GM12878 (cell line): Measurements from ENCODE around the gene STEAP3. TPM values are rescaled to one million over a fixed set of nuclear protein-coding genes. Genes with fewer than 3 reads are reported as not detected.

Source experiments
- E2F8 ChIP-seq: fragments of 450-650 bp; IDR thresholded peaks from 2 replicates; pipeline ENCODE4 v1.6.1; 2018; ENCODE audit warnings: mild to moderate bottlenecking, low read depth, moderate library complexity; ENCODE audit not compliant: partially characterized antibody
- IRF5 ChIP-seq: fragments of 450-650 bp; IDR thresholded peaks from 2 replicates; pipeline ENCODE4 v1.6.1; 2017; ENCODE audit warnings: borderline replicate concordance
- RELA ChIP-seq: fragments of 450-650 bp; IDR thresholded peaks from 2 replicates; pipeline ENCODE4 v1.8.0; 2014; ENCODE audit warnings: borderline replicate concordance; ENCODE audit not compliant: partially characterized antibody
- STAT3 ChIP-seq: IDR thresholded peaks from 2 replicates; pipeline ENCODE4 v1.6.1; 2011; ENCODE audit warnings: low read depth, low read length, improper control_type of control experiment
- ZNF207 ChIP-seq: fragments of 450-650 bp; IDR thresholded peaks from 2 replicates; pipeline ENCODE4 v1.6.1; 2014; ENCODE audit warnings: antibody characterized with exemption, mild to moderate bottlenecking, borderline replicate concordance
- ZNF274 ChIP-seq: IDR thresholded peaks from one replicate; pipeline ENCODE4 v1.8.0; 2011; ENCODE audit not compliant: insufficient read length, insufficient read depth
- polyA plus RNA-seq, 11 experiments: library from polyadenylated mRNA; depleted of rRNA in 4 of 11; unstranded in 6 of 11; stranded (reverse) in 5 of 11; fragments of >200 nt; fragmentation: Nextera tagmentation in 4 of 11; fragmentation: Illumina TruSeq in 1 of 11; extraction: Ambion mirVana in 4 of 11; extraction: Trizol in 1 of 11; gene quantifications; 1 replicate in 1 of 11; 2 replicates in 10 of 11; pipeline versions ENCODE4 v1.2.1 to v1.2.3, GENCODE V29; 2011 to 2016; ENCODE audit warnings: inconsistent platforms in 2 of 11, missing spikeins in 2 of 11, low read depth in 1 of 11
- total RNA-seq, 4 experiments: library from RNA; depleted of rRNA in 3 of 4; stranded (reverse); fragments of >200 nt in 3 of 4; fragmentation: Illumina TruSeq in 1 of 4; extraction: Trizol in 1 of 4; gene quantifications; 2 replicates each; pipeline versions ENCODE4 v1.2.1 to v1.2.3, GENCODE V29; 2013 to 2021
- TF ChIP-seq, protein P1 (sequence below): fragments of 450-650 bp; IDR thresholded peaks from 2 replicates; pipeline ENCODE4 v1.6.1; 2016; ENCODE audit warnings: mild to moderate bottlenecking

Gene STEAP3
- total and polyA plus RNA-seq, 10 of the 15 experiments (the other 5 are each of a cell fraction or from before 2014, with no cell fraction given): 0.42 to 8.3 (median 4.8) TPM

DNA sequence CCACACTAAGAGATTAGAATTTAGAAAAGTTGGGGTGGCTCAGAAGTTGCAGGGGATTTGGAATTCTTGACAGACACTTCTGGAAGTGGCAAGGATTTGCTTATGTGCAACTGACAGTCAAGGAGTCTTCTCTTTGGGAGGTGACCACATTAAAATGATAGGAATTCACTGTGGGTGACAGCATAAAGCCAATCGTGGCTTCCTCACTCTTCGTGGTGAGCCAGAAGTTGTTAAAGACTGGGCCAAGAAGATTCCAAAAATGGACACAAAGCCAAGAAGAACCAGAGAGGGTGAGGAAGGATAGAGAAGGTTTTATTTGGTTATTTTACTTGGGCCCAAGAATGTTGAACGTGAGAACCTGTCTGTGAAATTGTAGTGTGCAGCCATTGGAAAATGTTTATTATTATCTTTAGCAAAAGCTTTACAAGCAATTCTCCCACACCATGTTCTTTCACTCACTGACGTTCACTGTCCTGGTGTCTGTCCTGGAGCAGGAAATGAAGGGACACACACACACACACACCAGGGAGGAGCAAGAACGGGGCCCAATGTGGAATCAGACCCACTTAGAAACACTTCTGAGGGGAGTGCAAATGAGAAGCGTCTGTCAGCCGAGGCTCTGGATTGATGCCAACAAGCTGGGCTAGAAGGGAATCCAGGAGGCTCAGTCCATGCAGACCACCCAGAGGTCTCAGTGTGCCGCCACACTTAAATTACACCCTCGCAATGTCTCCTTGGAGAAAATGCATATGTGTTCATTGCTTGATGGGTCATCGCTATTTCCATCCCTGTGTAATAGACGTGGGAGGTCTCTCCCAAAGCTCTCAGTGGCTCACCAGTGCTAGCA lies 37.2 kb downstream of the STEAP3 start (continued):
- TF ChIP-seq, protein P1, sequence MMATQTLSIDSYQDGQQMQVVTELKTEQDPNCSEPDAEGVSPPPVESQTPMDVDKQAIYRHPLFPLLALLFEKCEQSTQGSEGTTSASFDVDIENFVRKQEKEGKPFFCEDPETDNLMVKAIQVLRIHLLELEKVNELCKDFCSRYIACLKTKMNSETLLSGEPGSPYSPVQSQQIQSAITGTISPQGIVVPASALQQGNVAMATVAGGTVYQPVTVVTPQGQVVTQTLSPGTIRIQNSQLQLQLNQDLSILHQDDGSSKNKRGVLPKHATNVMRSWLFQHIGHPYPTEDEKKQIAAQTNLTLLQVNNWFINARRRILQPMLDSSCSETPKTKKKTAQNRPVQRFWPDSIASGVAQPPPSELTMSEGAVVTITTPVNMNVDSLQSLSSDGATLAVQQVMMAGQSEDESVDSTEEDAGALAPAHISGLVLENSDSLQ: no peak
- TF ChIP-seq ZNF274 (no peak), ZNF207 (no peak), IRF5 (no peak), STAT3 (no peak), RELA (no peak), E2F8 (no peak)
